ENCODE measurements around the gene LRIG1.

Gene LRIG1

DNA sequence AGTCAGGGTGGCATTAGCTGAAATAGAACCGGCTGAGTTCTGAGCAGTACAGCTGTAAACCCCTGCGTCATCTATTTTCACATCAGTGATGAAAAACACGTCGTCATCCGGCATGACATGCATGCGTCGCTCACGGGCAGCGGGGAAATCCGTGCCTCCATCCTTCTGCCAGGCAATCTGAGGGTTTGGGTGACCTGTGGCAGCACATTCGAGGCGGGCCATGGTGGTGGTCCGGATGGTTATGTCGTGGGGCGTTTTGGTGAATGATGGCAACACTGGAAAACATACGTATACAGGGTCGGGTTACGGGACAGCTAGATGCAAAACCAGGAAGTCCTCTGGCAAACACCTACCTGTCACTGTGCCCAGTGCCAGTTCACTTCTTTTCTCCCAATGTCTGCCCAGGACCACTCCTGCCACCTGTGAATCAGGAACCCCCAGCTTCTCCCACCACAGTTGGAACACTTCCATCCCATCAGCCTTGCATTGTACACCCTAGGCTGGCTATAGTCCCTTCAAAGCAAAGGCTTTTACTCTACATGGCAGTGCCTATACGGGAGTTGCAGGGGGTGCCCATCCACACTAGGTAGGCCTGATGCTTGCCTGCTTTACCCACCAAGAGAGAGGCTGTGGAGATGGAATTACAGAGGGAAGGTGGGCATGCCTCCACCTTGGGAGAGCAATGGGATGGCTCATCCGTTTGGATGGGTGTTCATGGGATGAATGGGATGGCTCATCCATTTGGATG lies 116.7 kb downstream of the LRIG1 start:
- Mint-ChIP-seq H3K36me3 (ENCODE audit: low read depth) (peaks cover 95% of the 10 kb centered on the region), H3K27me3 (ENCODE audit: low read depth) (peaks cover 3% of the 10 kb centered on the region), H3K4me3 (no peak overlapping the region), H3K27ac (no peak overlapping the region), H3K9me3 (peaks cover 7% of the 10 kb centered on the region), H3K4me1 (peaks cover 21% of the 10 kb centered on the region)
- TF ChIP-seq, protein P1, sequence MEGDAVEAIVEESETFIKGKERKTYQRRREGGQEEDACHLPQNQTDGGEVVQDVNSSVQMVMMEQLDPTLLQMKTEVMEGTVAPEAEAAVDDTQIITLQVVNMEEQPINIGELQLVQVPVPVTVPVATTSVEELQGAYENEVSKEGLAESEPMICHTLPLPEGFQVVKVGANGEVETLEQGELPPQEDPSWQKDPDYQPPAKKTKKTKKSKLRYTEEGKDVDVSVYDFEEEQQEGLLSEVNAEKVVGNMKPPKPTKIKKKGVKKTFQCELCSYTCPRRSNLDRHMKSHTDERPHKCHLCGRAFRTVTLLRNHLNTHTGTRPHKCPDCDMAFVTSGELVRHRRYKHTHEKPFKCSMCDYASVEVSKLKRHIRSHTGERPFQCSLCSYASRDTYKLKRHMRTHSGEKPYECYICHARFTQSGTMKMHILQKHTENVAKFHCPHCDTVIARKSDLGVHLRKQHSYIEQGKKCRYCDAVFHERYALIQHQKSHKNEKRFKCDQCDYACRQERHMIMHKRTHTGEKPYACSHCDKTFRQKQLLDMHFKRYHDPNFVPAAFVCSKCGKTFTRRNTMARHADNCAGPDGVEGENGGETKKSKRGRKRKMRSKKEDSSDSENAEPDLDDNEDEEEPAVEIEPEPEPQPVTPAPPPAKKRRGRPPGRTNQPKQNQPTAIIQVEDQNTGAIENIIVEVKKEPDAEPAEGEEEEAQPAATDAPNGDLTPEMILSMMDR (IDR thresholded peaks at IDR 0.05; ENCODE audit: unreplicated experiment in 3 of 3): no peak

- peaks cover 7% of the 10 kb centered on the region for H3K9me3 Mint-ChIP-seq
- no peak overlapping the region for H3K4me3 Mint-ChIP-seq
- peaks cover 25% of the 10 kb centered on the region for H3K4me1 Mint-ChIP-seq
- no peak overlapping the region for H3K27ac Mint-ChIP-seq
- TF ChIP-seq, protein P1 (IDR thresholded peaks at IDR 0.05; ENCODE audit: unreplicated experiment in 3 of 3): no peak
- peaks cover 3% of the 10 kb centered on the region for H3K27me3 Mint-ChIP-seq (ENCODE audit: low read depth)
- H3K36me3 Mint-ChIP-seq (ENCODE audit: low read depth): peaks cover 93% of the 10 kb centered on the region
Observed at GRCh38 chr3:66383023-66383422, 117.8 kb downstream of the LRIG1 start.

DNA sequence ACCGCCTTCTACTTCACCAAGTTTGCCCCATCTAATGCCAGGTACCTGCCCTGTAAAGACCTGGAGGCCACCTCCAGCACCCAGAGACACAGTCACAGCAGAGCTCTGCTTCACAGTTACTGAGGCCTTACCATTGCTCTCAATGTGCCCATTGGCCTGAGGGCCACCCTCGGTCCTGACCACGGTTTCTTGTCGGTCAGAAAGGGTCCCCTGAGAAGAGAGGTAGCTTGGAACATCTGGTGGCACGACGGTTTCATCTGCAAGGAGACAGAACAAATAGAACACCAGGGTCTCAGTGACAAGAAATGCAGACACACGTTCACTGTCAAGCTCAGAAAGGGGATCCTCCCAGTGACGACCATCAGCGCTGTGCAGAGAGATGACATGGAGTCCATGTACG lies 118.7 kb downstream of the LRIG1 start:
- peaks cover 3% of the 10 kb centered on the region for H3K27me3 Mint-ChIP-seq (ENCODE audit: low read depth)
- H3K4me1 Mint-ChIP-seq: peaks cover 29% of the 10 kb centered on the region
- peaks cover 6% of the 10 kb centered on the region for H3K9me3 Mint-ChIP-seq
- H3K36me3 Mint-ChIP-seq (ENCODE audit: low read depth): peaks cover 94% of the 10 kb centered on the region
- no peak overlapping the region for H3K27ac Mint-ChIP-seq
- H3K4me3 Mint-ChIP-seq: no peak overlapping the region
- TF ChIP-seq, protein P1 (IDR thresholded peaks at IDR 0.05; ENCODE audit: unreplicated experiment in 3 of 3): no peak

- Mint-ChIP-seq H3K9me3 (peaks cover 3% of the 10 kb centered on the region), H3K36me3 (ENCODE audit: low read depth) (peaks cover 94% of the 10 kb centered on the region), H3K4me3 (no peak overlapping the region), H3K27me3 (ENCODE audit: low read depth) (no peaks in the 10 kb centered on the region), H3K27ac (no peak overlapping the region), H3K4me1 (peaks cover 29% of the 10 kb centered on the region)
- TF ChIP-seq, protein P1 (IDR thresholded peaks at IDR 0.05; ENCODE audit: unreplicated experiment in 3 of 3): no peak
Observed at GRCh38 chr3:66381626-66382025, 119.2 kb downstream of the LRIG1 start.

DNA sequence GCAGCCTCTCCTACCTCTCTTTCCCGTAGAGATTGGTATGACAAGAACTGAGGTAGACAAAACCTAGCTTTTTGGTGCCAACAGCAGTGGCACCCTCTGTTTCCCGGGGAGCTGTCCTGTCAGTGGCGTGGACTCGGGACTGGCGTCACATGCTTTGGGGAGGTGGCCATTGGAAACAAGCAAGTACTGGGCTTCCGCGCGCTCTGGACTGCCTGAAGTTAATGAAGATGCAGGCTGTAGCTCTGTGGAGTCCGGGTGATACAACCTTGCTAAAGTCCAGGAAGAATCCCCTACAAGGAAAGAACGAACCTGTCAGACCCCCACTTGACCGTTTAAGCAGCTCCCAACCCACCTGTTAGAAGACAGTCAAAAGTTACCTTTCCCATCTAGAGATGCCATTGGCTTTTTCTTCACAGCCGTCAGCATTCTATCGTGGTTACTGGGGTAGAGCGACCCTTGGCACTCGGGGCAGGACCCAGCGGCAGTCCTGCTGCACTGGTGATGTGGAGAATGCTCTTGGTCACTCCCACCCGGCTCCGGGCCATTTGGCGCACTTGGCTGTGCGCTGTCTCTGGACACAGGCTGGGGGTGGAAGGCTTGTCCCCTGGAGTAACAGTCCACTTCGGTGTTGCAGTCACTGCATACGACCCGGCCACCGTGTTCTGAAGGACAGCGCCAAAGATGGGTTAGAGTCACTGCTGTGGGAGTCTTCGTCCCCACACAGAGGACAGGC lies 120.5 kb downstream of the LRIG1 start:
- peaks cover 92% of the 10 kb centered on the region for H3K36me3 Mint-ChIP-seq (ENCODE audit: low read depth)
- H3K4me3 Mint-ChIP-seq: no peak overlapping the region
- peaks cover 3% of the 10 kb centered on the region for H3K9me3 Mint-ChIP-seq
- no peak overlapping the region for H3K27ac Mint-ChIP-seq
- H3K27me3 Mint-ChIP-seq (ENCODE audit: low read depth): no peaks in the 10 kb centered on the region
- H3K4me1 Mint-ChIP-seq: peaks cover 29% of the 10 kb centered on the region
- TF ChIP-seq, protein P1 (IDR thresholded peaks at IDR 0.05; ENCODE audit: unreplicated experiment in 3 of 3): no peak

All from nephron (organoid).